GM12878 (cell line): ENCODE data around the gene MACROD2.

Source experiments
- BHLHE40 ChIP-seq, 2 experiments: fragments of 450-650 bp in 1 of 2; IDR thresholded peaks; 2 replicates each; pipeline ENCODE4 v1.6.1; 2011 to 2017; ENCODE audit warnings: low read depth in 2 of 2, borderline replicate concordance in 1 of 2, improper control_type of control experiment in 1 of 2, low read length in 1 of 2, mild to moderate bottlenecking in 1 of 2
- CEBPB ChIP-seq, 2 experiments: fragments of 150-350 bp in 1 of 2; IDR thresholded peaks; 2 replicates each; pipeline ENCODE4 v1.6.1; 2012 to 2014; ENCODE audit warnings: low read depth in 2 of 2, low read length in 2 of 2, borderline replicate concordance in 1 of 2, inconsistent platforms in 1 of 2
- FOS ChIP-seq: IDR thresholded peaks from 3 replicates; pipeline ENCODE4 v1.6.1; 2011; ENCODE audit warnings: borderline replicate concordance; ENCODE audit not compliant: insufficient read length; ENCODE audit errors: extremely low read depth
- IRF3 ChIP-seq: fragments of 450-650 bp; IDR thresholded peaks from 2 replicates; pipeline ENCODE4 v1.6.1; 2014; ENCODE audit warnings: mild to moderate bottlenecking
- JUND ChIP-seq: IDR thresholded peaks from 2 replicates; pipeline ENCODE4 v1.6.1; 2012; ENCODE audit warnings: low read depth, mild to moderate bottlenecking, low read length, improper control_type of control experiment, moderate library complexity
- MXI1 ChIP-seq: fragments of 150-350 bp; IDR thresholded peaks from 2 replicates; pipeline ENCODE4 v1.6.1; 2011; ENCODE audit warnings: low read depth, mild to moderate bottlenecking, inconsistent platforms, low read length, improper control_type of control experiment
- POLR2A ChIP-seq: IDR thresholded peaks from 2 replicates; pipeline ENCODE4 v1.6.1; 2011; ENCODE audit warnings: low read depth, mild to moderate bottlenecking, low read length
- POLR2AphosphoS5 ChIP-seq: IDR thresholded peaks from 2 replicates; pipeline ENCODE4 v1.6.1; 2011; ENCODE audit warnings: mild to moderate bottlenecking, low read length, inconsistent platforms
- PRDM15 ChIP-seq: fragments of 450-650 bp; formaldehyde crosslinking; IDR thresholded peaks from 2 replicates; pipeline ENCODE4 v1.4.0; 2020; ENCODE audit warnings: mild to moderate bottlenecking, moderate library complexity
- SIN3A ChIP-seq: IDR thresholded peaks from 2 replicates; pipeline ENCODE4 v1.6.1; 2012; ENCODE audit warnings: low read depth, low read length, improper control_type of control experiment
- SRF ChIP-seq, 2 experiments: IDR thresholded peaks; 2 replicates each; pipeline ENCODE4 v1.6.1; 2011; ENCODE audit warnings: low read depth in 2 of 2, low read length in 2 of 2, mild to moderate bottlenecking in 1 of 2, moderate library complexity in 1 of 2
- ZNF274 ChIP-seq: IDR thresholded peaks from one replicate; pipeline ENCODE4 v1.8.0; 2011; ENCODE audit not compliant: insufficient read length, insufficient read depth
- TF ChIP-seq, protein P1 (sequence below), 3 experiments: IDR thresholded peaks in 2 of 3; conservative IDR thresholded peaks in 1 of 3; 2 replicates each; pipeline ENCODE4 v1.5.1; 2011; ENCODE audit warnings: low read depth in 3 of 3, low read length in 3 of 3, mild to moderate bottlenecking in 3 of 3, control low read depth in 2 of 3, moderate library complexity in 2 of 3, inconsistent platforms in 1 of 3, mixed read lengths in 1 of 3; ENCODE audit not compliant: control insufficient read depth in 2 of 3, insufficient read depth in 1 of 3; ENCODE audit errors: extremely low read depth in 1 of 3
- TF ChIP-seq, protein P2 (sequence below): IDR thresholded peaks from 2 replicates; pipeline ENCODE4 v1.6.1; 2012; ENCODE audit warnings: low read depth, low read length, improper control_type of control experiment

DNA sequence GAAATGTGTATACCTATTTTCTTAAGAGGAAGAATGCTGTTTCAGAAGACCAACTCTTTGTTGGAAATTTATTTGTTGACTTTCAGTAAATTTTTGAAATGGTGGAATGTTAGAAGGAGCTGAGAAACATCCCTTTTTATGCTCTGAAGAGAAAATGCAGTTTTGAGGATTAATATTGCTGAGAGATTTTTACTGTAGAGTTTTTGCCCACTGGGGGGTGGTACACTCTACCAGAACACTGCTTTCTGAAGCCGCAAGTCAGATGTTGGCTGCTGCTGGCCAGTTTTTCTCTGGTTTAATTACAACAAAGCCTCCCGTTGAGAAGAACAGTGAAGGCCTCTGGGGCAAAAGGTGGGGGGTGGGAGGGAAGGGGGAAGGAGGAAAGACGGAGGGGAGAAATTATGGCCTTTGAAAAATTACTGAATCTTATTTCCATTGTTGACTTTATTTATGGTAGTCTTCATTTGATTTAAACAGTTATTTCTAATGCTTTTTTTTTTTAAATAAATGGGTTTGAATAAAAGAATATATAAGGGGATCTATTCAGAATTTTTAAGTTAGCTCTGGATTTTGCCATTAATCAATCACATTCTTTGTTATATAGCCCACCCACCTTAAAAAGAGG is 339.1 kb downstream of the MACROD2 start:
- TF ChIP-seq SIN3A (no peak), MXI1 (no peak), POLR2AphosphoS5 (no peak), IRF3 (no peak), BHLHE40 (IDR thresholded peaks at IDR 0.05; ENCODE audit: borderline replicate concordance in 1 of 2, low read depth in 2 of 2, low read length in 1 of 2) (no peak), POLR2A (no peak), JUND (no peak), ZNF274 (no peak), CEBPB (IDR thresholded peaks at IDR 0.05; ENCODE audit: borderline replicate concordance in 1 of 2, low read depth in 2 of 2, low read length in 2 of 2) (no peak), PRDM15 (no peak), SRF (IDR thresholded peaks at IDR 0.05; ENCODE audit: low read depth in 2 of 2, low read length in 2 of 2) (no peak), FOS (no peak)
- TF ChIP-seq, protein P1, sequence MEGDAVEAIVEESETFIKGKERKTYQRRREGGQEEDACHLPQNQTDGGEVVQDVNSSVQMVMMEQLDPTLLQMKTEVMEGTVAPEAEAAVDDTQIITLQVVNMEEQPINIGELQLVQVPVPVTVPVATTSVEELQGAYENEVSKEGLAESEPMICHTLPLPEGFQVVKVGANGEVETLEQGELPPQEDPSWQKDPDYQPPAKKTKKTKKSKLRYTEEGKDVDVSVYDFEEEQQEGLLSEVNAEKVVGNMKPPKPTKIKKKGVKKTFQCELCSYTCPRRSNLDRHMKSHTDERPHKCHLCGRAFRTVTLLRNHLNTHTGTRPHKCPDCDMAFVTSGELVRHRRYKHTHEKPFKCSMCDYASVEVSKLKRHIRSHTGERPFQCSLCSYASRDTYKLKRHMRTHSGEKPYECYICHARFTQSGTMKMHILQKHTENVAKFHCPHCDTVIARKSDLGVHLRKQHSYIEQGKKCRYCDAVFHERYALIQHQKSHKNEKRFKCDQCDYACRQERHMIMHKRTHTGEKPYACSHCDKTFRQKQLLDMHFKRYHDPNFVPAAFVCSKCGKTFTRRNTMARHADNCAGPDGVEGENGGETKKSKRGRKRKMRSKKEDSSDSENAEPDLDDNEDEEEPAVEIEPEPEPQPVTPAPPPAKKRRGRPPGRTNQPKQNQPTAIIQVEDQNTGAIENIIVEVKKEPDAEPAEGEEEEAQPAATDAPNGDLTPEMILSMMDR (IDR thresholded peaks at IDR 0.05 in 2 of 3, conservative IDR thresholded peaks at IDR 0.05 in 1 of 3; ENCODE audit: control insufficient read depth in 2 of 3, extremely low read depth in 1 of 3, insufficient read depth in 1 of 3, low read depth in 3 of 3, low read length in 3 of 3): peak; percentile 11 to 45 (median 21); a peak in 2 of 6 replicates
- TF ChIP-seq, protein P2, sequence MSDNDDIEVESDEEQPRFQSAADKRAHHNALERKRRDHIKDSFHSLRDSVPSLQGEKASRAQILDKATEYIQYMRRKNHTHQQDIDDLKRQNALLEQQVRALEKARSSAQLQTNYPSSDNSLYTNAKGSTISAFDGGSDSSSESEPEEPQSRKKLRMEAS: no peak
